ENCODE measurements around the gene C2CD2L.
"Not testable (repeated sequence)": the region's sequence is repeated elsewhere in the genome, so short reads cannot be mapped to it uniquely, and the experiment has no call there.

The C2CD2L gene

DNA sequence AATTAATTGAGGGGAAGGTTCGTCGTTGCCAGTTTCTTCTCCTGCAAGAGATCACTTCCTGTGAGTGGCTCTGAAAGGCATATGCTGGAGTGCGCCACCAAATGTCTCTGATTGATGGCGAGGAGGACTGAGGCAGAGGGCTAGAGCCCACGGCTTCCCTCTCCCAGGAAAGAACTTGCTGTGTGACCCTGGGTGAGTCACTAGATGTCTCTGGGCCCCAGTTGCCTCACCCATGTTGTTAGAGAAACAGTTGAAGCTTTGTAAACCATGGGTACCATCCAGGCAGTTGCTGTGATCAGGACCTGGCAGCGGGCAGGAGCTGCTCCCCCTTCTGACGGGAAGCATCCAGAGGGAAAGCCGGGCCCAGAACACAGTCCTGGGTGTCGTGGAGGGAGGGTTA, 44.9 kb downstream of the C2CD2L start:
- no peak for DNase-seq (ENCODE audit: low read depth)

DNA sequence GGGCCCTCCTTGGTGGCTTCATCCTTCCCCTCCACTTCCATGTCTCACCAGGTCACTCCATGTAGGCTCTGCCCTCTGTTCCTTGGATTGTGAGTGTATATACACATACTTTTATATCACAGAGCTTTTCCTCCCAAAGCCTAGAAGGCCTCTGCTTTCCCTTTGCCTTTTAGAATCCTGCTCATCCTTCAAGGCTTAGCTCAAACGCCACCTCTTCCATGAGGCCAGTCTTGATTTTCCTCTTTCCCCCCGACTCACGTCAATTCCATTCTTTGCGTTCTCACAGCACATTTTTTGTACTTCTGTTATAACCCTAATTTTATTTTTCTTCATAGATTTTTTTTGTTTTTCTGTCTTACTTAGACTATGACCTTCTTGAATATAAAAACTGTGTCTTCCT, 45.5 kb downstream of the C2CD2L start:
- no peak for DNase-seq (ENCODE audit: low read depth)

- DNase-seq (ENCODE audit: low read depth) = no peak
These were observed 46.1 kb downstream of the C2CD2L start for GRCh38 chr11:119153049-119153818.

GRCh38 chr11:119154178-119154577, 47.0 kb downstream of the C2CD2L start:
- DNase-seq (ENCODE audit: low read depth) = no peak

DNA sequence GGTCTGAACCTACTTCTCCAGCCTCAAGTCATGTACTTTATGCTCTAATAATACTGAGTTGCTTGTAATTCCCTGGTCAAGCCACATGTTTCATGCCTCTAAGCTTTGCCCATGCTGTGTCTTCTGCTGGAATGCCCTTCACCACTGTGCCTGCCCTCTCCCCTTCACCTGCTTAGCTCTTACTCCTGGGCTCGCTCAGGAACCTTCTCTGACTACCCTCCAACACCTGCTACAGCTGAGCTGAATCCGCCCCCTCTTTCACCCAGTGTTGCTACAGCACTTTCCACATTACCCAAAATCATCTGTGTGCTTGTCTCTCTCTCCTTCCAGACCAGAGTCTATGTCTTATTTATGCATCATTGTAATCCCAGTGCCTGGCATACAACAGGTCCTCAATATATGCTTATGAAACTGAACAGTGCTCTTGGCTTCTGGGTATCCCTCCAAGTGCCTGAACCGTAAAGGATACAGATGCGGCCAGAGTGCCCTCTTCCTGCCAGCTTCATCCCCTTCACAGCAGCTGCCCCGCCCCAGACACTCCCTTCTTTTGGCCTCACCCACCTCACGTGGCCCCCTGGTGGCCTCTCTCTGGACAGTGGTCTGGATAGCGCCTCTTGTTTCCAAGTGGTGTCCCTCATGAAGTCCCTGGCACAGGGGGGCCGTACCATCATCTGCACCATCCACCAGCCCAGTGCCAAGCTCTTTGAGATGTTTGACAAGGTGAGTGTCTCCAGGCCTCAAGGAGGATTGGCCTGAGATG, 48.8 kb downstream of the C2CD2L start:
- DNase-seq (ENCODE audit: low read depth) = peak; percentile 37

DNA sequence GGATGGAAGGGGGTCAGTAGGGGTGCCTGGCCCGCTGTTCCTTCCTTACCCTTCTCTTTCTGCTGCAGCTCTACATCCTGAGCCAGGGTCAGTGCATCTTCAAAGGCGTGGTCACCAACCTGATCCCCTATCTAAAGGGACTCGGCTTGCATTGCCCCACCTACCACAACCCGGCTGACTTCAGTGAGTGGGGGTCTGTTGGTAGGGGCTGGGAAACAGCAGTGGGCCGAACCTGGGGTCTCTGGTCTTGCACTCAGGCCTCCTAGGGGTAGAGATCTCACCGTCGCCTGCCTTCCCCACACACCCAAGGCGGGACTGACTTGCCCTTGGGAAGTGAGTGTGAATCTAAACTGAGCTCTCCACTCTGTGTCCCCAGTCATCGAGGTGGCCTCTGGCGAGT, 49.4 kb downstream of the C2CD2L start:
- DNase-seq (ENCODE audit: low read depth) = no peak

GRCh38 chr11:119157063-119157462, 49.9 kb downstream of the C2CD2L start:
- no peak for DNase-seq (ENCODE audit: low read depth)

DNA sequence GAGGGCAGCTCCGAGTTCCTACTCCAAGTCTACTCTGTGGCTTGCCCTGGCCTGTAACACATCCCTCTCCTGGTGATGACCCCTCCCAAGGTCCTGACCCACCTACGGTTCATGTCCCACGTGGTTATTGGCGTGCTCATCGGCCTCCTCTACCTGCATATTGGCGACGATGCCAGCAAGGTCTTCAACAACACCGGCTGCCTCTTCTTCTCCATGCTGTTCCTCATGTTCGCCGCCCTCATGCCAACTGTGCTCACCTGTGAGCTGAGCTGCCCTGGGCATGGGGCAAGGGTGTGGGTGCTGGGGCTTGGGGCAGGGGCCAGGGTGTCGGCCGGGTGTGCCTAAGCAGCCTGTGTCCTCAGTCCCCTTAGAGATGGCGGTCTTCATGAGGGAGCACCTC, 51.3 kb downstream of the C2CD2L start:
- DNase-seq (ENCODE audit: low read depth) = no peak

DNA sequence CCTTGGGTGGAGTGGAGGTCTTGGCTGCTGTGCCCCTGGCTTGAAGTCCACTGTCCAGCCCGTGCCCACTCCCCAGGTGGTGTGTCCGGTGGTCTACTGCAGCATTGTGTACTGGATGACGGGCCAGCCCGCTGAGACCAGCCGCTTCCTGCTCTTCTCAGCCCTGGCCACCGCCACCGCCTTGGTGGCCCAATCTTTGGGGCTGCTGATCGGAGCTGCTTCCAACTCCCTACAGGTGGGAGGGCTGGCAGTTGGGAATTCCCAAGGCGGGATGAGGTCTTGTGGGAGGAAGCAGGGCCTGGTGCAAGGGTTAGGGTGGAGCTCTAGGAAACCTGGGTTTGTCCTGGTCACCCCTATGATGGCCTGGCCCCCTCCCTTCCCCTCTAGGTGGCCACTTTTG, 53.0 kb downstream of the C2CD2L start:
- no peak for DNase-seq (ENCODE audit: low read depth)

GRCh38 chr11:119161871-119162270, 54.7 kb downstream of the C2CD2L start:
- DNase-seq (ENCODE audit: low read depth) = no peak

DNA sequence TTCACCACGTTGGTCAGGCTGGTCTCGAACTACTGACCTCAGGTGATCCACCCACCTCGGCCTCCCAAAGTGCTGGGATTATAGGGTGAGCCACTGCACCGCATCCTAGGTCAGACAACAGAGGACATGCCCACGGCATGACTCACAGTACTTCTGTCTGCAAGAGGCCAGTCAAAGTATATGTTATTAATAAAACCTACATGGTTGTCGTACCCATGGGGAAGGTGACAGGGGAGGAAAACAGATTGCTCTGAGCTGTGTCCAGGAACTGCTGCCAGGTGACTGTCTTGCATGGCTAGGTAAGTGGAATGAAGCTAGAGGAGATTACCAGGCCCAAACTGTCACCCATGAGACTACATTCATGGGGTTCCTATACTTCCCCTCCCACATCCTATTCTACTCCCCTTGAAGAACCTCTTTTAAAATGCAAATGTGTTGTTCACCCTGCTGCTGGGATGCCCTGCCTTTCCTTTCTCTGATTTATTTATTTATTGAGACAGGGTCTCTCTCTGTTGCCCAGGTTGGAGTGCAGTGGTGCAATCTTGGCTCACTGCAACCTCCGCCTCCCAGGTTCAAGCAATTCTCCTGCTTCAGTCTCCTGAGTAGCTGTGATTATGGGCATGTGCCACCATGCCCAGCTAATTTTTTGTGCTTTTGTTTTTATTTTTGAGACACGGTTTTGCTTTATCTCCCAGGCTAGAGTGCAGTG, 59.4 kb downstream of the C2CD2L start:
- peak; percentile 75 for DNase-seq (ENCODE audit: low read depth)

- DNase-seq (ENCODE audit: low read depth) = not testable (repeated sequence)
These were observed 59.9 kb downstream of the C2CD2L start for GRCh38 chr11:119167077-119167458.

DNA sequence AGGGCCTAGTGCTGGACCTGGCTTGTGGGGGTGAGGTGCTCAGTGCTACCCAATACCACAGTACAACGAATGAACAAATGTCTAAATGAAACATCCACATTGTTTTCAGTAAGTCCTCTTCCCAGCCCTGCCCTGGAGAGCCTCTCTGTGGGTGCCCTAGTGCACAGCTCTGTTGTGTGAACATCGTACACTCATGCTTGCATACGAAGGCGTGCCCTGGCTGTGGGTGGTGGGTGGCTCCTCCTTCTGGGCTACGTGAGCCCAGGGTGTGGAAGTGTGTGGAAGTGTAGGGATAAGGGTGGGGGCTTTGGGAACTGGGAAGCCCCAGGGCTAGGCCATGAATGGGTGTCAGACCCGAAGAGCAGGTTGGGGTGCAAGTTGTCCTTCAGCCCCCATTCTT, 60.8 kb downstream of the C2CD2L start:
- no peak for DNase-seq (ENCODE audit: low read depth)

All from EH (cell line).